Measurements from ENCODE around the gene ARIH1. TPM values are rescaled to one million over a fixed set of nuclear protein-coding genes. Genes with fewer than 3 reads are reported as not detected.

ARIH1 gene
- total and polyA plus RNA-seq, 2 of the 8 experiments (the other 6 are each of a cell fraction or from before 2014, with no cell fraction given): 32.7 to 179 TPM

DNA sequence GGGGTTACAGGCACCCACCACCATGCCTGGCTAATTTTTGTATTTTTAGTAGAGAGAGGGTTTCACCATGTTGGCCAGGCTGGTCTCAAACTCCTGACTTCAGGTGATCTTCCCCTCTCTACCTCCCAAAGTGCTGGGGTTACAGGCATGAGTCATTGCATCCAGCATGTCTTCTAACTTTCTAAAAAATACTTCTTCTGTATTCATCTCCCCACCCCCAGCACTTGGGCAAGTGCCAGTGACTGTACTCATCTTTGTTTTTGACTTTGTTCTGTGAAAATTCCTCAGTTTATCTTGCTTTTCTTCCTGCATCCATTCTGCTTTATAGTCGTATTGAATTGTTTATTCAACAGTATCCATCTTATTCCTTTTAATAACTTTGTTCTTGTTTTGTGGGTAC lies 47.6 kb downstream of the ARIH1 start:
- Histone ChIP-seq H3K9ac (replicated peaks in 1 of 4; ENCODE audit: extremely low read depth in 1 of 4, low read depth in 3 of 4, low read length in 3 of 4) (no peak overlapping the region), H3K9me3 (ENCODE audit: insufficient read depth in 2 of 2, low read depth in 1 of 2, low read length in 1 of 2) (no peaks in the 10 kb centered on the region), H2AK5ac (ENCODE audit: low read depth, low read length) (no peak overlapping the region), H2BK120ac (replicated peaks; ENCODE audit: low read depth, low read length) (no peak overlapping the region), H3K36me3 (ENCODE audit: control insufficient read depth in 2 of 4, insufficient read depth in 4 of 4, low read length in 3 of 4) (no peaks in the 10 kb centered on the region; a peak in 3 of 8 replicates), H3K4me2 (ENCODE audit: insufficient read depth in 1 of 2, low read depth in 2 of 2, low read length in 2 of 2) (no peak overlapping the region), H3K56ac (replicated peaks; ENCODE audit: insufficient read length, low read depth, low read length) (no peak overlapping the region), H3K23me2 (ENCODE audit: low read depth, low read length) (no peaks in the 10 kb centered on the region), H3K4me1 (replicated peaks in 1 of 4; ENCODE audit: control insufficient read depth in 3 of 4, insufficient read depth in 4 of 4, low read length in 3 of 4) (no peaks in the 10 kb centered on the region), H2BK5ac (ENCODE audit: low read depth, low read length) (no peak overlapping the region), H3K27ac (ENCODE audit: low read depth, low read length) (no peak overlapping the region), H4K8ac (ENCODE audit: extremely low read depth, insufficient read depth, low read length) (no peak overlapping the region), H2BK15ac (ENCODE audit: low read length) (no peak overlapping the region), H2BK12ac (ENCODE audit: low read depth, low read length) (no peak overlapping the region), H3K23ac (ENCODE audit: insufficient read length) (no peak overlapping the region), H3K18ac (ENCODE audit: extremely low read depth, low read length) (no peak overlapping the region), H3K79me1 (ENCODE audit: low read depth, low read length) (no peaks in the 10 kb centered on the region; the same call in none of the 2 replicates), H3K79me2 (ENCODE audit: control insufficient read depth in 1 of 2, insufficient read depth in 2 of 2, low read length in 2 of 2) (peaks cover 3 to 34% of the 10 kb centered on the region in 2 experiments; a peak in 3 of 4 replicates), H4K20me1 (replicated peaks in 1 of 2; ENCODE audit: control insufficient read depth in 1 of 2, insufficient read depth in 2 of 2, low read length in 2 of 2) (peaks cover 4 to 5% of the 10 kb centered on the region in 2 experiments), H3K4me3 (ENCODE audit: extremely low read depth in 1 of 4, insufficient read depth in 2 of 4, low read depth in 3 of 4, low read length in 4 of 4) (no peak overlapping the region), H3K14ac (ENCODE audit: insufficient read length) (no peak overlapping the region), H3K4ac (replicated peaks; ENCODE audit: insufficient read length, low read depth, low read length) (no peak overlapping the region), H4K91ac (replicated peaks; ENCODE audit: insufficient read length, low read length) (no peak overlapping the region), H3K27me3 (replicated peaks in 1 of 4; ENCODE audit: control insufficient read depth in 3 of 4, extremely low read depth in 1 of 4, insufficient read depth in 3 of 4, low read length in 3 of 4) (no peaks in the 10 kb centered on the region), H4K5ac (ENCODE audit: insufficient read length, low read depth, low read length) (no peak overlapping the region), H2BK20ac (ENCODE audit: low read length) (no peak overlapping the region), H2AFZ (ENCODE audit: low read length) (no peak overlapping the region)
- FAIRE-seq (no peak), DNase-seq (ENCODE audit: low read depth in 1 of 2, low spot score in 2 of 2) (no peak)
- 83% methylated on average over 1 of the region's 1 CpG; no CpG with 5 or more reads in 1 of the 2 experiments for WGBS, 2 experiments (ENCODE audit: extremely low coverage in 1 of 2, insufficient coverage in 1 of 2, insufficient read length in 1 of 2, insufficient replicate concordance in 2 of 2, low coverage in 1 of 2, low lambda C conversion rate in 2 of 2, missing lambda C conversion rate in 1 of 2)
- ChIA-PET POLR2A (ENCODE audit: partially characterized antibody) (interaction anchor here (0.6 kb wide), 1 partner anchor 67 kb away, joined by 3 read pairs; no protein-coding TSS in a partner anchor), CTCF (ENCODE audit: partially characterized antibody) (interaction anchor here (1.5 kb wide), 1 partner anchor 10 kb away, joined by 5 read pairs; no protein-coding TSS in a partner anchor)
- TF ChIP-seq, protein P1, sequence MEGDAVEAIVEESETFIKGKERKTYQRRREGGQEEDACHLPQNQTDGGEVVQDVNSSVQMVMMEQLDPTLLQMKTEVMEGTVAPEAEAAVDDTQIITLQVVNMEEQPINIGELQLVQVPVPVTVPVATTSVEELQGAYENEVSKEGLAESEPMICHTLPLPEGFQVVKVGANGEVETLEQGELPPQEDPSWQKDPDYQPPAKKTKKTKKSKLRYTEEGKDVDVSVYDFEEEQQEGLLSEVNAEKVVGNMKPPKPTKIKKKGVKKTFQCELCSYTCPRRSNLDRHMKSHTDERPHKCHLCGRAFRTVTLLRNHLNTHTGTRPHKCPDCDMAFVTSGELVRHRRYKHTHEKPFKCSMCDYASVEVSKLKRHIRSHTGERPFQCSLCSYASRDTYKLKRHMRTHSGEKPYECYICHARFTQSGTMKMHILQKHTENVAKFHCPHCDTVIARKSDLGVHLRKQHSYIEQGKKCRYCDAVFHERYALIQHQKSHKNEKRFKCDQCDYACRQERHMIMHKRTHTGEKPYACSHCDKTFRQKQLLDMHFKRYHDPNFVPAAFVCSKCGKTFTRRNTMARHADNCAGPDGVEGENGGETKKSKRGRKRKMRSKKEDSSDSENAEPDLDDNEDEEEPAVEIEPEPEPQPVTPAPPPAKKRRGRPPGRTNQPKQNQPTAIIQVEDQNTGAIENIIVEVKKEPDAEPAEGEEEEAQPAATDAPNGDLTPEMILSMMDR (IDR thresholded peaks at IDR 0.05; ENCODE audit: control extremely low read depth in 1 of 3, insufficient read depth in 1 of 3, low read depth in 1 of 3, low read length in 3 of 3): no peak
- TF ChIP-seq ASH2L (IDR thresholded peaks at IDR 0.05; ENCODE audit: low read length) (no peak), CHD1 (IDR thresholded peaks at IDR 0.05; ENCODE audit: low read depth, low read length) (no peak), NRF1 (IDR thresholded peaks at IDR 0.05; ENCODE audit: low read depth, low read length) (no peak), KDM4A (IDR thresholded peaks at IDR 0.05; ENCODE audit: low read depth, low read length, severe bottlenecking) (no peak), KDM5A (IDR thresholded peaks at IDR 0.05; ENCODE audit: low read length) (no peak), RBBP5 (IDR thresholded peaks at IDR 0.05; ENCODE audit: borderline replicate concordance, low read depth, low read length) (no peak)
